Activated effector memory CD4-positive, alpha-beta T cell treated with Interleukin-2 at 50 U/mL for 16 hours (primary cell): ENCODE data around the gene UTP3.
"Not testable (repeated sequence)": the region's sequence is repeated elsewhere in the genome, so short reads cannot be mapped to it uniquely, and the experiment has no call there.

ENCODE experiments used
- DNase-seq: peaks from one replicate; pipeline ENCODE4 v3.0.0-alpha.2; 2020

The UTP3 gene

DNA sequence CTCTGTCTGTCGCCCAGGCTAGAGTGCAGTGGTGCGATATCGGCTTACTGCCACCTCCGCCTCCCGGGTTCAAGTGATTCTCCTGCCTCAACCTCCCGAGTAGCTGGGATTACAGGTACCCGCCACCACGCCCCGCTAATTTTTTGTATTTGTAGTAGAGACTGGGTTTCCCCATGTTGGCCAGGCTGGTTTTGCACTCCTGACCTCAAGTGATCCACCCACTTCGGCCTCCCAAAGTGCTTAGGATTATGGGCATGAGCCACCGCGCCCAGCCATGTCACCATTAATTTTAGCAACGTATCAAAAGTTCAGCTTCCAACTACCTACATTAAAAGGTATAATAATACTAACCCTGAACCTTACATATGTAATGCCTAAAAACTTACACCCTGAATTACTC, 940 bp upstream of the UTP3 start:
- DNase-seq, result no peak

DNA sequence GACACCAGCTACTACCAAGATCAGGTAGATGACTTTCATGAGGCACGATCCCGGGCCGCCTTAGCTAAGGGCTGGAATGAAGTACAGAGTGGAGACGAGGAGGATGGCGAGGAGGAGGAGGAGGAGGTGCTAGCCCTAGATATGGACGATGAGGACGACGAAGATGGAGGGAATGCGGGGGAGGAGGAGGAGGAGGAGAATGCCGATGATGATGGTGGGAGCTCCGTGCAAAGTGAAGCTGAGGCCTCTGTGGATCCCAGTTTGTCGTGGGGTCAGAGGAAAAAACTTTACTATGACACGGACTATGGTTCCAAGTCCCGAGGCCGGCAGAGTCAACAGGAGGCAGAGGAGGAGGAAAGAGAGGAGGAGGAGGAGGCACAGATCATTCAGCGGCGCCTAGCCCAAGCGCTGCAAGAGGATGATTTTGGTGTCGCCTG, 481 bp downstream of the UTP3 start:
- DNase-seq, result no peak

DNA sequence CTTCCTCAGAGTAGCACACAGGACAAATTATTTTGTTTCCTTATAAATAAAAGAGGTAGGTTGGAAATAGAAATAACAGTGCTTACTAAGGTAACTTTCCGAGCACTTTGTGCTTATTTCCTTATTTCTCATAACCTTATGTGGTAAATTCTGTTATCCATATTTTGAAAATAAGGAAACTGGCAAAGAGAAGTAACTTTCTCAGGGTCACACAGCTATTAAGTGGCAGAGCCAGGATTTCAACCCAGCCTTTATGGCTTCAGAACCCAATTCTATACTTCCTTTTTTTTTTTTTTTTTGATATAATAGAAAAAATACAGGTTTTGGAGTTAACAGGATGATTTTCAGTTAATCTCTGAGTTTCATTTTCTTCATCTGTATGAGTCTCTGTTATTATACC, 3.3 kb downstream of the UTP3 start:
- no peak for DNase-seq

DNA sequence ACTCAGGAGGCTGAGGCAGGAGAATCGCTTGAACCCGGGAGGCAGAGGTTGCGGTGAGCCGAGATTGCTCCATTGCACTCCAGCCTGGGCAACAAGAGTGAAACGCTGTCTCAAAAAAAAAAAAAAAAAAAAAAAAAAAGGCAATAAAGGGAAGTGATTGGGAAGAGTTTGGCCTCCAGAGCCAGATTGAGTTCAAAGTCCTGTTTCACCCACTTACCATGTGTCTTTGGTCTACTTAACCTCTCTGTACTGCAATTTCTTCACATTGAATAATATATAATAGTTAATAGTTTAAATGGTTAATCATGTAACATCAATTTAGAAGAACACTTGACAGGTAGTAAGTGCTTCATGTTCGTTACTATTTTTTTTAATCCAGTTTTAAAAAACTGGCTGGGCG, 6.3 kb downstream of the UTP3 start:
- not testable (repeated sequence) for DNase-seq

DNA sequence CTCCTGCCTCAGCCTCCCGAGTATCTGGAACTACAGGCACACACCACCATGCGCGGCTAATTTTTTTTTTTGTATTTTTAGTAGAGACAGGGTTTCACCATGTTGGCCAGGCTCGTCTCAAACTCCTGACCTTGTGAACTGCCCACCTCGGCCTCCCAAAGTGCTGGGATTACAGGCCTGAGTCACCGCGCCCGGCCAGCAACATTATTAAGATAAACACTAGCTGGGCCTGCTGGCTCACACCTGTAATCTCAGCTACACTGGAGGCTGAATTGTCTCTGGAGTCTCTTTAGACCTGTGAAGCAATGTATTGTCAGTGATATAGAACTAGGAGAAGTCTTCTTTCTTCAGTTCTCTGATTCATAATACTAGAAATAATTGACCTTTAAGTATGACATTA, 10.1 kb downstream of the UTP3 start:
- not testable (repeated sequence) for DNase-seq

DNA sequence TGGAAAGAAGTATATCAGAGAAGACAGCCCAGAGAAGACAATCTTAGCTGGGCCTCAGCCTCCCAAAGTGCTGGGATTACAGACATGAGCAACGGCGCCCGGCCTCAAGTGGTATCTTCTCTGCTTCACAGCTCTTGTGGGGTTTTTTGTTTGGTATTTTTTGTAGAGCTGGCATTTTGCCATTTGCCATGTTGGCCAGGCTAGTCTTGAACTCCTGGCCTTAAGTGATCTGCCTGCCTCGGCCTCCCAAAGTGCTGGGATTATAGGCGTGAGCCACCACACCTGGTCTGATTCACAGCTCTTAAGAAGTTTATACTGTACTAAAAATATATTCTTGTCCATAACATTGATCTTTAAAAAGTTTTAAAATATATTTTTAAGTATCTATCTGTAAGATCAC, 12.4 kb downstream of the UTP3 start:
- DNase-seq, result no peak

DNA sequence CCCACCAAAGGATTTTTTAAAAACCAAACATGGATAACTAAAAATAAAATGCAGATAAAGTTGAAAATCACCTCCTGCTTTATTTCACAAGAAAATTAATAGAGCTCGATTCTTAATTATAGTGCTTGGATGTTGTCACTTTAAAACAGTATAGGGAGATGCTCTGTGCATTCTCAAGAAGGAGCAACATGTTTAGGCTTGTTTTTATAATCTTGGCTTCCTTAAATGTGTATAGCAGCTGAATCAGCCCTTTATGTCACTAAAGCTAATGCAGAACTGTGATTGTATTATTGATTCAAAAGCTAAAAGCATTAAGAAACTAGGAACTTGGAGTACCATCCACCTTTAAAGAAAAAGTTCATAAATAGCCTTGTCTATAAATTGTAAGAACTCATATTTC, 12.9 kb downstream of the UTP3 start:
- no peak for DNase-seq

DNA sequence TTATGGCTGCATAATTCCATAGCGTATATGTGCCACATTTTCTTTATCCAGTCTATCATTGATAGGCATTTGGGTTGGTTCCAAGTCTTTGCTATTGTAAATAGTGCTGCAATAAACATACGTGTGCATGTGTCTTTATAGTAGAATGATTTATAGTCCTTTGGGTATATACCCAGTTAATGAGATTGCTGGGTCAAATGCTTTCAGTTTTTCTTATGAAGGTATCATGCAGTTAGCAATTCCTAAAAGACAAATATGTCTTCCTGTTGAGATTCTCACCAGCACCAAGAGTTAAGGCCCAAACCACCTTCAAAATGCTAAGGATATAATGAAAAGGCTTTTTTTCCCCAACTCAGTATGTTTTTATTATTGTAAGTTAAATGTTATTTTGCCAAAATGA, 14.3 kb downstream of the UTP3 start:
- not testable (repeated sequence) for DNase-seq

DNA sequence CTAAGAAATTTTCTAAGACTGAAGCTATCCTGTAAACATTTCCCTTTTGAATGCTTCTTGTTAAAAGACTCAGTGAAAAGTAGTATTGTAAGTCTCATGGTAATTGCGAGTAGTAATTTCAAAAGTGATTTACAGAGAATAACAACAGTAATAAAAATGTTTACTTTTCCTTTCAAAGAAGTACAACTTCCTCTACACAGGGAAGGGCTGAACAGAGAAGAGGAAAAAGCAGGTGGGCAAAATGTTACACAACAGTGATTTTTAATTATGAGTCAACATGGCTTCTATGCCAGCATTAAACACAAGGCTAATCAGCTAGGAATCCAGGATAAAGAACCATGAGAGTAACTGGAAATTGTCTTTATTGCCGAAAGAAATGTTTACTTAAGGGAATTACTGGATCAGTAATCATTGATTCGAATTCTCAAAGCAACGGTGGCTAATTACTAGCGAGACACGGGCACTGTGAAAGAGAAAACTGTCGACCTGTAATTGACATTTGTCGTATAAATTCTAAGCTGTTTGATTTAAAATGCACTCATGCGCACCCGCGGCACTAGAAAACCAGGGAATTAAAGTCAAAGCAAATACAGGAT, 15.4 kb downstream of the UTP3 start:
- no peak for DNase-seq

DNA sequence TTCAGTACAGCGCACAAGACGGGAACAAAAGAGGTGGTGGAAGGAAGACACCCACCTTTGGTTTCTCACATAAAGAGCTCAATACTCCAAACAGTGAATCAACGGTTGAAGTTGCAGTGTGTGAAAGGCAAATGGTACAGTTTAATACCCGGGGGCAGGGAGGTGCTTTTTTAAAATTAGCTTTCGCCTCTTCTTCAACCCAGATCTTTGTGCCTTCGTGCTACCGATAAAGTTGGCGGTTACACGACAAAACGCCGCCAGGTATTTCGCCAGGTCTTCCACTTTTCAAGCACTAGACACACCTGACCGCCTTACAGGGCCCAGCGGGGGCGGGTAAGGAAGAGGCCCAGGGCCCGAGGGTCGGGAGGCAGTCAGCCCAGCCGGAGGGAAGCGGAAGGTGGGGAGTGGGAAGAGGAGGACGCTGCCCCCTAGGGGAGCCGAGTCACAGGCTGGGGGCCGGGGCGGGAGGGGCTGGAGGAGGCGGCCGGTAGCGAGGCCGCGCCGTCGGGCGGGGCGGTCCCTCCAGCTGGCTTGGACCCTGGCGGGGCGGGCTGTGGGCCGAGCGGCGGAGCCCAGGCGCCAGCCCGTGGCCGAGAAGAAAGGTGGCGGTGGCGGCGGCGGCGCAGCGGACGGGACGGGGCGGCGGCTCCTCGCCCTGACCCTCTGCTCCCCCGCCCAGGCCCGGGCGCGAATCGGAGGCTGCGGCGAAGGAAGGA, 16.0 kb downstream of the UTP3 start:
- peak; percentile 51 for DNase-seq

DNA sequence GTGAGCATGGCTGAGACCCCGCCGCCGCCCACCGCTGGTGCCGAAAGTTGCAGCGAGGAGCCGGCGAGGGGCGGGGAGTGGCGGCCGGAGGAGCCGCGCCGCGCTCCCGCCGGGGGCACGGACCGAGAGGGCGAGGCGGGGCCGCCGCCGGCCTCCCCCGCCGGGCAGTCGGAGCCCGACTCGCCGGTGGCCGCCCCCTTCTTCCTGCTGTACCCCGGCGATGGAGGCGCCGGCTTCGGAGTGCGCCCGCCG, 16.5 kb downstream of the UTP3 start:
- DNase-seq, result no peak

DNA sequence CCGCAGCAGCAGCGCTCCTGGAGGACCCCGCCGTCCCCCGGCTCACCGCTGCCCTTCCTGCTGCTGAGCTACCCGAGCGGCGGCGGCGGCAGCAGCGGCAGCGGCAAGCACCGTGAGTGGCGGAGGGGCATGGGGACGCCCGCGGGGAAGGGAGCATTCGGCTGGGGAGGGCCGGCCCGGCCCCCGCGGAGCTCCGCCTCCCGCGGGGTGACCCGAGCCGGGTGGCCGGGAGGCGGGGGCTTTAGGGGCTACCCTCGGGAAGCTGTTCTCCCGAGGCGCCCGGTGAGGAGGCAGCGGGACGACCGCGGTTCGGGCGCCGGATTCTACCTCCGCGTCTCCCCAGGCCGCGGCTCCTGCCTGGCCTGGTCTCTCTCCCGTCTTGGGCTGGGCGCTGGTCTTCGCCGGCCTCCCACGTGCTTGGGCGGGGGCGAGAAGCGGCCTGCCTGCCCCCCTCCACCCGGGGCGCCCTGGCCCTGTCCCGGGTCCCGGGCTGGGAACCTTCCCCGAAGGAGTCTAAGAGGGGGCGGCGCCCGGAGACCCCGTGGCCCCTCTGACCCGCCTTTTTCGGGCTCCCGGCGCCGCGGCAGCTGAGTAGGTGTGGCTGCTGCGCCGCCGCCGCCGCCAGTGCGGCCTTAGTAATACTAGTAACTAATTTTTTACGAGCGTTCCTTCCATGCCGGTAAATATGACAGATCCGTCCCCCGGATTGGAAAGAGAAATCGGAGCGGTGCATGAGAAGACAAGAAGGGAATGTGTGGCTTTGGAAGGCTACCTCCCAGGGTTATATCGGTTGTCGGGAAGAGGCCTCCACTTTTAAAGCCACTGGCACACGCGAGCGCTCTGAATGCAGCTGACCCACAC, 17.1 kb downstream of the UTP3 start:
- DNase-seq, result peak; percentile 61

DNA sequence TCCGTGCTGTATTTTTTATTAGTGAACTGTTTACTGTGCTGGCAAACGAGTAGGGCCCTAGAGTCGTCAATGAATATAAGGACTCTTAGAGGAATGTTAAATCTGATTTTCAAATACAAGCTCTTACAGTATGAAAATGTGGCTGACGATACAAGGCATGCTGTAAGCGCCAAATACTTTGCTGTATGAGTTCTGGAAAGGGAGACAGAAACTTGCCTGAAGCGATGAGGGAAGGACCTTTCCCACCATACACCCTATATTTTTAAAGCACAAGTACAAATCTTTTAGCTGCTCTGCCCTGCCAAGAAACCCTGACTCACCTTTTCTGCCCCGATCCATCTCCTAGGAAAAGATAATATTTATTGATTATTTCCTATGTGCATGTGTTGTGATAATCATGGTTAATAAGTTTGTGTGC, 17.7 kb downstream of the UTP3 start:
- no peak for DNase-seq

DNA sequence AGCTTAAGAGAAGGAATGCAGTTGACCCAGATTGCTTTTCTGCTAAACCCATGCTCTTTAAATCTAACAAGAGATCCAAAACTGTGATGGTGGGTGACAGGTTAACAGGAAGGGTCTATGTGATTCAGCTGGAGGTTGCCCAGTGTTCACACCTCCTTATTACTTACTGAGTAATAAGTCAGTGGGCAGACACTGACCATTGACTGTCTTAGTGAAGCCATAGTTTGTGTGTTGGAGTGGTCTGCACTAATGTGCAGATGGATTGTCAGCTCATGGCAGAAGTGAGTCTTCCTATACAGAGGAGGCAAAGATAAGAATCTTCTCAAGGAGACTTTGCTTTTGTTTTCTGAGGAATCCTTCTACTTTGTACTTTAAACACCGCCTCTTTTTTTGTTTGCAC, 18.2 kb downstream of the UTP3 start:
- DNase-seq, result no peak

DNA sequence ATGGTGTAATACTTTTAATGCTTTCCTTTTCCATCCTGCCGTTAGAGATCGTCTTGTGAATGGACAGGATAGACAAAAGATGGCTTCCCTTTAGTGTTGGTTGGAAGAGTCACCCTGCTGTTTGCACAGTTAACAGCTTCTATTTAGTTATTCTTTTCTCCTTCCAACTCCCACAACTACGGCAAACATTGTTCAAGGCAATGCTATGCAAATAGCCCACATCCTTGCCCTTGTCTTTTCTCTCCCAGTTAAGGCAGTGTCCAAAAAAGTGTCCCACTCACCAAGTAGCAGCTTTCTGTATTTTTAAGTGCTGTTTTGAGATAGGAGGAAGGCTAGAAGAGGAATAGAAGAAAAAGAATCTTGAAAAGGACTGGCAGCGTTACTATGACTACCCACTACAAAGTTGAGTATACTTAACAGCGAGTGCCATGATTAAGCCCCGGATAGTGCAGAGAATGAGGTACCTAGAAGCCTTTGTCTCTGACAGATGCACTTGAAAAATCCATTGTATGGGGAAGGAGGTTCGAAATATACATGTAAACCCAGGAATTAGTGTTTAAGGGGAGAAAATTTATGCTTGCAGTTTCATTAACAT, 21.4 kb downstream of the UTP3 start:
- no peak for DNase-seq

DNA sequence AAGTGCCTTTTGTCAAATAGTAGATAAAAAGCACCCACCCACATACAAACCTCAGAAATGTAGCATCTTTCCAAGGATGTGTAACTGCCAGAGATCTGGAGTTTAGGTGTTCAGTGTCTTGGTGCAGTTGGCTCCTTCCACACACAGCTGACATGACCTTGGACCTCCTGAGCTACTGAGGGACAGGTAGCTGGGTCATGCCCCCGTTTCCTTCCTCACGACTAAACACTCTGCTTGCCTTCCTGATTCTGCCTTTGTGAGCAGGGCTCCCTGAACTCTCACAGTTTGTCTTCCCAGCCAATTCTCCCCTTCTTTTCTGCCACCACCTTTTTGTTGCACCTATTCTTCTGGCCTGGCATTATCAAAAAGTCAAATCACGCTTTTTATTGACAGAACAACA, 23.3 kb downstream of the UTP3 start:
- DNase-seq, result no peak

DNA sequence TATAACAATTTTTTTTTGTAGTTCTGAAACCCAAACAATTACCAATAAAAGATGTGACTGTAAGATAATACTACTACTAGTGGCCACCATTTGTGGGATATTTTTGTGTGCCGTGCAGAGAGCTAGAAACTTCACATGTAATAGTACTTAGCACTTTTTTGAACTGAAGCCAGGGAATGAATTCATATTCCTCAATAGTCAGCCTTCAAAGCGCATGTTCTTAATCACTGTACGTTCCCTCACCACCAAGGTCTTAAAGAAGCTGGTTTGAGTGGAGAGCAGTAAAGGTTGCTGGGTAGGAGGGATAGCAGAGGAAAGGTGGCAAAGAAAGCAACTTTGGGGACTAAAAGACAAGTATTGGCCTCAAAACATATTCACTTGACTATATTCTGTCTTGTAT, 23.8 kb downstream of the UTP3 start:
- DNase-seq, result no peak

DNA sequence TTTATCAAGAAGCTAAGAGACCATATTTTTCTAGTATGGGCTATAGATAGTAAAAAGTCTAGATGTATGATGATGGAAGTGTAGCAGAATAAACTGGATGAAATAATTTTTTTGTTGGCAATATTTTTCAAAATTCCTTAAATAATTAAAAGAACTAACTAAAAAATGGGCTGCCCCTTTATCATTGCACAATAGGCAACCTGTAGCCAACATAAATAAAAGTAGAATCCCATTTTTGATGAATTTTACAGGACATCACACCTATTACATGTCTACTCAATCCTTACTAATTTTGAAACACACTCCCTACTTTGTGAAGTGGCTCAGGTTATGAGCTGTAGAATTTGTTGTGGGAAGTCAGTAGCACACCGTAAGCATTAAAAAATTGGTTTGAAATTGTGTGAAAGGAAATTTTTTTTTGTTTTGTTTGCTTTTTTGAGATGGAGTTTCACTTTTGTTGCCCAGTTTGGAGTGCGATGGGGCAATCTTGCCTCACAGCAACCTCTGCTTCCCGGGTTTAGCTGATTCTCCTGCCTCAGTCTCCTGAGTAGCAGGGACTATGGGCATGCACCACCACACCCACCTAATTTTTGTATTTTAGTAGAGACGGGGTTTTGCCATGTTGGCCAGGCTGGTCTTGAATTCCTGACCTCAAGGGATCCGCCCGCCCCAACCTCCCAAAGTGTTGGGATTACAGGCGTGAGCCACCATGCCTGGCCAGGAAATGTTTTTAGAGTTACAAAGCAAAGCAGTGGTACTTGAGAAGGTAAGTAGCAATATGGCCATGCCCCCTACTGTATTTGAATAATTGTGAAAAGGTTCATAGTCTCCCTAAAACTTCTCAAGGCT, 24.5 kb downstream of the UTP3 start:
- no peak for DNase-seq

DNA sequence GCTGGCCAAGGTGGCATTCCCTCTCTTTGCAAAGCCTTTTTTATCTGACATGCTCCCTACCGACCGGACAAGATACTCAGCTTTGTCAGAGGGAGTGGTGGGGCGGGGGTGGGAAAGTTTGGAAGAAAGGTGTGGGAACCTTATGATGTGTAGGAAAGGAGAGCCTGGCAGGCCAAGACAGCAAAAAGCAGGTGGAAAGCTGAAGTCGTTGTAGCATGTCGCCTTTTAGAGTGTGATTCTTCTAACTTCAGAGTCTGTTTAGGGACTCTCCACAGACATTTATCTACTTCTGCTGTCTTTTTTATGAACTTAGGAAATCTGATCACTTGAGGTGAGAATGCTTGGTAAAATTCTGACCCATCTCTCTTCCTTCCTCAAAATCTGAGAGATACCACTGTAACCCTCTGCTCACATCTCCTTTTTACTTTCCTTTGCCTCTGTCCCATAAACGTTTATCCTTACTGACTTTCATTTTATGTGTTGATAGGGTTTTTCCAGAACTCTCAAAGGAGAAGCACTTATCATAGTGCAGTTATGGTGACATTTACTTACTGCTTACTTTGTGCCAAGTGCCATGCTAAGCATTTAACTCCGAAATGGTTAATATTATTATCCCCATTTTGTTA, 25.2 kb downstream of the UTP3 start:
- DNase-seq, result no peak

DNA sequence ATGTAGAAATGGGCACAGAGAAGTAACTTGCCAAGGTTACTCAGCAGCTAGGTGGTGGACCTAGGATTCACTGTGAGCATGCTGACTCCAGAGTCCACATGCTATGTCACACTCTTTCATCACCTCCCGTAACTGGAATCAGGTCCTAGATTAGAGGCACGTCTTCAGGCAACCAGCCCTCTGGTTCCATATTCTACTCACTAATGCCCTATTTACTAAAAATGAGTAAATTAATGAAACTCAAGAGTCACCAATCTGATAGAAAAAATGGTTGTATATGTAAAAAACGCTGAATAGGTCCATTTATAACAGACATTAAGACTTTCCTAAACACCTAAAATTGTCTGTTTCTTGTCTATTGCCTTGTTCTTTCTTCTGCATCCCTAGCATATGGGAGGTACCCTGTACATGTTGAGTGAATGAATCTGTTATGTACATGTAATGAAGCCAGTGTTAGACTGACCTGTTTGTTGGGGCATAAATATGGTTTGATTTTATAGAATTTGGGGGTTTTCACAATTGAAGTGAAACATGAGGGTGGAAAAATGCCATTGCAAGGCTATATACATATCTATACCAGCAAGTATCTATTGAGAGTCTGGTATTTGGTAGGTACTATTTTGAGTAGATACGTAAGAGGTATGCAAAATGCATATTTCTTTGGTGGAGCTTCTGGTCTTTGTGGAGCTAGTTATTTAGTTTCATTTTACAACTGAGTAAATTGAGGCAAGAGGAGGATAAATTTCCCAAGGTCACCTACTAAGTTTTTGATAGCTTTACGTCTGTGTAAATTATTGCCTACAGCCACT, 26.0 kb downstream of the UTP3 start:
- DNase-seq, result no peak

DNA sequence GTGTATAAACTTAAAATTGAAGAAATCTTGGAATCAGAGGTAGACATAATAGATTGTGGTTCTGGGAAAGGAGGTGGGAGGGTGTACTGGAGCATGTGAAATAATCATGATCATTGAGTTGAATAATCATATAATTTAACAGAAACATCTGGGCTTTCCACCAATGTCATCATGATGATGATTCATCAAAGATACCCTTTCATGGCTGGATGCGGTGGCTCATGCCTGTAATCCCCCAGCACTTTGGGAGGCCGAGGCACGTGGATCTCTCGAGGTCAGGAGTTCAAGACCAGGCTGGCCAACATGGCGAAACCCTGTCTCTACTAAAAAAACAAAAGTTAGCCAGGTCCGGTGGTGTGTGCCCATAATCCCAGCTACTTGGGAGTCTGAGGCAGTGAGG, 26.8 kb downstream of the UTP3 start:
- DNase-seq, result no peak
